Activated CD4-positive, alpha-beta T cell treated with anti-CD3 and anti-CD28 coated beads for 24 hours (primary cell): ENCODE measurements around the gene SLC45A2.
"Not testable (repeated sequence)": the region's sequence is repeated elsewhere in the genome, so short reads cannot be mapped to it uniquely, and the experiment has no call there.

Source experiments
- DNase-seq, 2 donors: peaks; one replicate each; pipeline ENCODE4 v3.0.0-alpha.2; 2020; ENCODE audit warnings: low read depth in 2 of 2

SLC45A2 gene, protein sequence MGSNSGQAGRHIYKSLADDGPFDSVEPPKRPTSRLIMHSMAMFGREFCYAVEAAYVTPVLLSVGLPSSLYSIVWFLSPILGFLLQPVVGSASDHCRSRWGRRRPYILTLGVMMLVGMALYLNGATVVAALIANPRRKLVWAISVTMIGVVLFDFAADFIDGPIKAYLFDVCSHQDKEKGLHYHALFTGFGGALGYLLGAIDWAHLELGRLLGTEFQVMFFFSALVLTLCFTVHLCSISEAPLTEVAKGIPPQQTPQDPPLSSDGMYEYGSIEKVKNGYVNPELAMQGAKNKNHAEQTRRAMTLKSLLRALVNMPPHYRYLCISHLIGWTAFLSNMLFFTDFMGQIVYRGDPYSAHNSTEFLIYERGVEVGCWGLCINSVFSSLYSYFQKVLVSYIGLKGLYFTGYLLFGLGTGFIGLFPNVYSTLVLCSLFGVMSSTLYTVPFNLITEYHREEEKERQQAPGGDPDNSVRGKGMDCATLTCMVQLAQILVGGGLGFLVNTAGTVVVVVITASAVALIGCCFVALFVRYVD

DNA sequence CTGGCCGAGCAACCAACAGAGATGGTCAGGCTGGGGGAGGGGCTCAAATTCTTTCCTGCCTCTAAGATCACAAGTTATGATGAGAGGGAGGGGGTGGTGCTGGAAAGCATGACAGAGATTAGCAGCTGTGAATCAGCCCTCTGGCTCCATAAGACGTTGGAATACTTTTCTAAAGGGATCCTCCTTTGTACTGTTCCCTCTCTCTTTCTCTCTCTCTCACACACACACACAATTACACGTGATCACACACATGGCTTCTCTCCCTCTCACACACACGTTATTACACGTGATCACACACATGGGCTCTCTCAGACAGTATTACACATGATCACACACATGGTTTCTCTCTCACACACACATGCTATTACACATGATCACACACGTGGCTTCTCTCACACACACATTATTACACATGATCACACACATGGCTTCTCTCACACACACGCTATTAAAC lies at the start of gene SLC45A2:
SLC45A2 (minus strand) TSS at position 23 of the 454 bp plus-strand sequence. CDS start 110 bp downstream, outside the sequence.
- no peak for DNase-seq

DNA sequence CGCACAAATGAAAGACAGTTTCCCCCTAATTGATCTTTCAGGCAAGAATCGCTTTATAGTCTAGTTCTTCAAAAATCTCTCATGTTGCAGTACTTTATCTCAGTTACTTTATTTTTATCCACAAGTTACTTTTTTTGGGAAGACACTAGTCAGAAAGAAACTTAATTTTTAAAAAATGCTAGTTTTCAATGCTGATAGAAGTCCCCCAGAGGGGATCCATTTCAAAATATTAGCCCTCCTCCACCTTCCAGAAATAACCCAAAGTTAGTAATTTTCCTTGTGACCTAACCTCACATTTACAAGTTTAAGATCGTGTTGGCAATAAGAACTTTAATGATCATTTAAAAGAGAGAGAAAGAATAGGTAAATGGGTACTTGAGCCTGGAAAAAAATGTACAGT lies 47.5 kb upstream of the SLC45A2 start:
- DNase-seq: no peak

DNA sequence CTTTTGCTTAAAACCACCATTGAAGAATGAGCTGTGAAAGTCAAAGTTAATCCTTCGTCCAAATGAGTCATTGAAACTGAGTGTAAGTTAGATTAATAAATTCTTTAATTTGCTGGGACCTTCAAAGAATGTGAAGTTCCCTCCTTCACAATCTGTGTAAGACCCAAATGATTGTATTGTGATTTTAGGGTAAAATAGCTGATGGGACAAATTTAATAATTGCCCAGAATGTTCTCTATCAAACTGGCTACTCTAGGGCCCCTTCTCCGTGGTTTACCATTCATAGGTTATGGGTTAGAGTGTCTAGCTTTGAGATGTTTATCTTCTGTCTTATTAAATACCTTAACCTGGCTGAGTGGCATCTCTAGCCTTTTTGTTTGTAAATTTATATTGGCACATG lies 46.6 kb upstream of the SLC45A2 start:
- no peak for DNase-seq

DNA sequence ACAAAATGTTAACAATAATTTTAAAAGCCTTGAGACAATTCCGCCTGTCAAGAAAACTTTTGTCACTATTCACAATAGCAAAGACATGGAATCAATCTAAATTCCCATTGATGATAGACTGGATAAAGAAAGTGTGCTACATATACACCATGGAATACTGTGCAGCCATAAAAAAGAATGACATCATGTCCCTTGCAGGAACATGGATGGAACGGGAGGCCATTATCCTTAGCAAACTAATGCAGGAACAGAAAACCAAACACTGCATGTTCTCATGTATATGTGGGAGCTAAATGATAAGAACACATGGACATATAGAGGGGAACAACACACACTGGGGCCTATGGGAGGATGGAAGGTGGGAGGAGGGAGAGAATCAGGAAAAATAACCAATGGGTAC lies 46.1 kb upstream of the SLC45A2 start:
- not testable (repeated sequence) for DNase-seq

DNA sequence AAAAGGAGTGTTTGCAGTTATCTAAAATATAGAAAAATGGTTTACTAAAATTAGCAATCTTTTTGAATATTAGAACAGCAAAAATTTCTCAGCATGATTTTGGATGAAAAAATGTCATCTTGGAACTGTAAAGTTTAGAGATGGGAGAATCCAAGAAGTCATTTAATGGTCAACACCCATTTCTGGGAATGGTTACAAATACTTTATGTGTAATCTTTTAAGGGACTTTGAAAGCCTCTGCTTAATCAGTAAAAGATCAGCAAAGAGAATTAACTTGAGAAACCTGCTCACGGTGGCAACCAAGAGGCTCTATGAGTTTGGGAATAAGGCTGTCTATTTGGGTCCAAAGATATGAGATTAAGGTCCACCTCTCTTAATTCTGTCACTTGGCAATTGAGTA lies 45.6 kb upstream of the SLC45A2 start:
- DNase-seq: no peak

DNA sequence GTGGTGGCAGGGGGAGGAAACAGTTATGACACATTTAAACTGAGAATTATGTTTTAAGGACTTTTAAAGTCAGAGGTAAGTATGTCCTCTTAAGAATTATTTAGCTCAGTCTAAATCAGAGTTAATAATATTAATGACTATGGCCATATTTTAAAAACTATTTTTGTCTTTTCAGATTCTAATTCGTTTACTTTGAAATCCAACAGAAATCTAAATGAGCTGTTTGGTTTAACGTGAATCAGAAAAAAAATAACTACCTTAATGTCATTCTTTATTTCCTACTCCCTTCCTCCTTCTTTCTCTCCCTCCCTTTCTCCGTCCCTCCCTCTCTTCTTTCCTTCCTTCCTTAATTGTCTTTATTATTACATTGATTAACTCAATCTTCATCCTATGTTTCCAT lies 43.9 kb upstream of the SLC45A2 start:
- no peak for DNase-seq

DNA sequence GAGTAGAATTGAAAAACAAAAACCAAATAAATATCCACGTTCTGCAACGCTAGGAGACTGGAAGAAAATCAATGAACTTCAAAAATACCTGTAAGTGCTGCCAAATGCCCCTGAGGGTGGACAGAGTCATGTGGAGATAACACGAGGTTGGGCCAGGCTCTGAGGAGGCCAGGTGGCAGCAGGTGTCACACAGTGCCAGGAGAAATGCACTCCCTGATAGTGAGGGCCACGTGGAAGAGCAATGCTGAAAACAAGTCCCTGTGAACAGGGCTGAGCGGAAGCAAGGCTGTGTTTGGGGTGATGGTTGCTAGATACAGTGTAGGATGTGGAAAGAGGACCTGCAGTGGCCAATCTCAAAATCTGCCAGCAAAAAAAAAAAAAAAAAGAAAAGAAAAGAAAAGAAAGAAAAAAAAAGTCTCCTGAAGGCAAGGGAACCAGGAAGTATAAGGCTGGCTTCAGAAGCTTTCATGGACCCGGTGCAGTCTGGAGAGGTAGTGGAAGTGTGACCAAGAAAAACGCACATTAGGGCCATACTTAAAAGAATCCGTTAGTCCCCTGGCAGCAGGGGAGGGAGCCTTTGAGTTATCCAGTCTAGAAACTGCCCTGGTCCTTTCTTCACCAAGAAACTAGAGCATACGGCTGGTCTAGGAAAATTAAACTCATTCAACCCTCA lies 41.7 kb upstream of the SLC45A2 start:
- DNase-seq: no peak

DNA sequence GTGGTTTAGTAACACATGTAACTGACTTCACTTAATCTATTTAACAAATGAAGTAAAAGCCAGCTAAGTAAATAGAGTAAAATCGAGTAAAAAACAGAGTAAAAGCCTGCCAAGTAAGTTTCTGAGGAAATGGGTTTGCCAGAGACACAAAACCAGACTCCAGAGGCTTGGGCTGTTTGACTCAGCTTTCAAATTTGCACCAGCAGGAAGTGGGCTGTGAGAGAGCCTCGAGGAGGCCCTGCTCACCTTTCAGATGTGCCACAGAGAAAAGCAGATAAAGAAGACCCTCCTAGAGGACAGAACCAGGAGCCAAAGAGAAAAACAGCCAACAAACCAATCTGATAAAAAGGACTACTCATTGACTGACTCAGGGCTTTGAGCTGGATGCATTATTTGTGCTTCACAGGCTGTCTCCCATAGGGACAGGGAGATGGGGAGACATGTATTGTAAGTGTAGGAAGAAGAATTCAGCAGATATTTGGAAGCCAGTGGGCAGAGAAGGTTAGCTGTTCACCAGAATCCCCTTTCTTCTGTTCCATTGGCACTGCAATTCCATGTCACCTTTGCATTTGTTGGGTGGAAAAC lies 37.7 kb upstream of the SLC45A2 start:
- peak in 1 of 2 donors; percentile 9 for DNase-seq

DNA sequence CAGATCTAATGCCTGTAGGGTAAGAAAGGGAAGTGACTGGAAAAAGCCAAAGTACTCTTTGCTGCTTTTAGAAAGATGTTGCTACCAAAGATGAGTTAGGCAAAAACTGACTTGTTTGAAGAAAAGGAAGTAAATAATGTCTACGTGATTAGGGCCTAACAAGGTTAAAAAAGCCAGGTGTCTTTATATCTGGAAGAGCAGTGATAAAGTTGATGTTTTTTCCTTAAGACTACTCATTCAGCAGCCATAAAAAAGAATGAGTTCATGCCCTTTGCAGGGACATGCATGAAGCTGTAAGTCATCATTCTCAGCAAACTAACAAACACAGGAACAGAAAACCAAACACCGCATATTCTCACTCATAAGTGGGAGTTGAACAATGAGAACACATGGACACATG lies 36.8 kb upstream of the SLC45A2 start:
- DNase-seq: no peak

DNA sequence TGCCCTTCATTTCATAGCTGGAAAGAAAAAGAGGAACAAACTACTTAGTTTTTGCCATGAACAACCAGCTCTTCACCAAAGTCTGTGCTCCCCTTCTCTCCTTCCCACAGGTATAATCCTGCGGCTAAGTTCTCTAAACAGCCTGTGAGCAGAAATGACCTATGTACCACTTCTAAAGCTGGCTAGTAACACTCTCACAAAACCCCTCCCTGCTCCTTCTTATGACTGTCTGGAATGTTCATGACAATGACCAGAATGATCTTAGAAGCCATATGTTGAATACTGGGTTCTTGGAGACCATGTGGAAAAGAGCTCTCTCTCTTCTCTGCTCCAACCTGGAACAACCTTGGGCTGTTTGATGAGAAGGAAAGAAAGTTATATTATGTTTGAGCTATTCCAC lies 36.2 kb upstream of the SLC45A2 start:
- DNase-seq: no peak

DNA sequence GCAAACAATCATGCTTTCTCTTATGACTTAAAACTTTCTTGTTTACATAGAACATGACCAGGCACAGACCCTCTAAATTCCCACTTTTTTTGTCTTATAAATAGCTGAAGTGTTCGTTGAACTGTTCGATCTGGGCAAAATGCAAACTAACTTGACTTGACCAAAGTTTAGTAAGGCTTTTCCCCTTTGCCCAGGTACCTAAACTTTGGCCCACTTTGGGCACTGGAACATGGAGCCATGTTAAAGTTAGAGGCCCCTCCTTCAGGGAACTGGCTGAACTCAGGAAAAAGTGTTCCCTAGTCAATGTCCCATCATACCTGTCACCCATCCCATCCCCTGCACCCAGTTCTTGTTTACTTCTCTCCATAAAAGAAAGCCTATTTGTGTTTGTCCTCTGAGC lies 32.8 kb upstream of the SLC45A2 start:
- DNase-seq: no peak

DNA sequence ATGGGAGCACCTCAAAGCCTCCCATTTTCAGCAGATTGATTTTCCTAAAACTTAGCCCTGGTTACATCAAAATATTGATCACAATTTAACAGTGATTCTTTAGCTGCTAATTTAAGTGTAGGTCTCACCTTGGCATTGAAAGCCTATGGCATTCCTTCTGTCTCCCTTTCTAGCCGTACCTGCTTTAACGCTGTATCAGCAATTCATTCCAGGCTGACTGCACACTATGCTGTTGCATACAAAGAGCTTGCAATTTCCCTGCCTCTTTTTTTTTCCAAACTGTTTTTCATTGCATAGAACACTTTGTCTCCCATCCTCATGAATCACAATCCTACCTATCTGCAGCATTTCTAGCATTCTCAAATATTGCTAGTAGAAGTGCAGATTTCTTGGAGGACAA lies 32.3 kb upstream of the SLC45A2 start:
- no peak for DNase-seq

DNA sequence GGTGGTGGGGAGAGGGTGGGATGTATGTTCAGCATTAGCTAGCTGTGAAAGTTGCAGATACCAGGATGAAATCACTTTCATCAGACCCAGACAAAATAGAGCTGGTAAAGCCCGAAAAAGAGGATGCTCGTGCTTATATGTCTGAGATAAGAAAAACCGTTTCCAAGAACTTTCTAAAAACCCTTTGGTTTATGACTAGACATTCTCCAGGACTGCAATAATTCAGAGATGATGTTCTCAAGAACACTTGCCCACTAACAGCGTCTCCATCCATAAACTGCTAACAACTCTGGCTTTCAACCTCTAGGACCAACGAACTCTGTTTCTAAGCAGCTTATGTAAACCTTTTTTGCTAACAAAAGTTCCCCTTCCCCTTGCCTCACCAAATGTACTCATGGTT lies 31.7 kb upstream of the SLC45A2 start:
- no peak for DNase-seq

DNA sequence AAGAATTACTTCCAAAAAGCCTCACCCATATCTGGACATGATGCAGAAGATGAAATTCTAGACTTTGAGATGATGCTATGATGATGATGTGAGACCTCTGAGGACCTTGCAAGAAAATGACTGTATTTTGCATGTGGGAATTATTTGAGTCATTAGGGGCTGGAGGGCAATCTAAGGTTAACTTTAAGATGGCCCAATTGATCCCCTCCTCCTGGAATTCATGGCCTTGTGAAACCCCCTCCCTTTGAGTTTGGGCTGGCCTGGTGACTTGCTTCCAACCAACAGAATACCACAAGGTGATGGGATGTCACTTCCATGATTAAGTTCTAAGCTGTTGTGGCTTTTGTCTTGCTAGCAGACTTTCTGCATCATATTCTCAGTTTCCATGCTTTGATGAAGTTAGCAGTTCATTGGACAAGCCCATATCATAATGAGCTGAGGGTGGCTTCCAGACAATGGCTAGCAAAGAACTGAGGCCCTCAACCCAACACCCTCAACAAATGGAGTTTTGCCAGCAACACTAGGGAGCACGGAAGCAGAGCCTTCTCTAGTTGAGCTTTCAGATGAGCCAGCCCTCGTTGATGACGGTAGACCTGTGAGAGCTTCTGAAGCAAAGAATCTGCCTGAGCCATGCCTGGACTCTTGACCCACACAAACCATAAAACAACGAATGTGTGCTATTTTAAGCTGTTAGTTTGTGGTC lies 30.8 kb upstream of the SLC45A2 start:
- DNase-seq: no peak

DNA sequence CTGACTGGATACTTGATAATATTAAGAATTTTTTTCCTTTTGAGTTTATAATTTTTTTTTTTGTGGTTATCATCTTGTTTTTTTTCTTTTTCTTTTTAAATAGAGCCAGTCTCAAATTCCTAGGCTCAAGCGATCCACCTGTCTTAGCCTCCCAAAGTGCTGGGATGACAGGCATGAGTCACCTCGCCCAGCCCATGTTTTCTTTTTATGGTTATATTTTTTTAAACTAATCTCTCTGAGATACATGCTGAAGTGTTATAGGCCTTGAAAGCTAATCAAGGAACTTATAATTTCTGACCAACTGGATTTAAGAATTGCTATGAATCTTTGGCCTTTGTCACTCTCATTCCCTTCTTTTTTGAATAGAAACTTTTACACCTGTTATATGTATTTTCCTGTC lies 30.1 kb upstream of the SLC45A2 start:
- DNase-seq: no peak

DNA sequence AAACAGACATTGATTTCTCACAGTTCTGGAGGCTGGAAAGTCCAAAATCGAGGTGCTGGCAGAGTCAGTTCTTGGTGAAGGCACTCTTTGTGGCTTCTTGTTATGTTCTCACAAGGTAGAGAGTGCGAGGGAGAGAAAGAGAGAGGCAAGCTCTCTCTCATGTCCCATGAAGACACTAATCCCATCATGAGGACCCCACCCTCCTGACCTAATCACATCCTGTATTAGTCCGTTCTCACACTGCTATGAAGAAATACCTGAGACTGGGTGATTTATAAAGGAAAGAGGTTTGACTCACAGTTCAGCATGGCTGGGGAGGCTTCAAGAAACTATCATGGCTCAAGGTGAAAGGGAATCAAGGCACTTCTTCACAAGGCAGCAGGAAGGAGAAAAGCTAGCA lies 29.1 kb upstream of the SLC45A2 start:
- no peak for DNase-seq

DNA sequence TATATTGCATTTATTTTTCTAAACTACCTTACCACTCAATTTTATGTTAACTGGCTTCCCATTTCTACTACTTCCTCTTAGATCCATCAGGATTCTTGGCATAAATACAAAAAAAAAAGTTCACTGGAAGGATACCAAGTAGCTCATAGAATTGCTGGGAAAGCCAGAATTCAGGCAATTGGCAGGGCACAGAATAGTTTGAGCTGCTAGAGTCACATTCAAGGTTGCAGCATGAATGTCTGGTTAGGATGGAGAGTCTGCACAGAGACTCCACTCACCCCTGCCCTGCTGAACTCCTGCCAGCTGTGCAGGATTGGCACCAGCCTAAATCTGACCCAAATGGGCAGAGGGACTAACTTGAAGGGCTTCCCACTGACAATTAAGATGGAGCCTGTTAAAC lies 28.3 kb upstream of the SLC45A2 start:
- DNase-seq: no peak

DNA sequence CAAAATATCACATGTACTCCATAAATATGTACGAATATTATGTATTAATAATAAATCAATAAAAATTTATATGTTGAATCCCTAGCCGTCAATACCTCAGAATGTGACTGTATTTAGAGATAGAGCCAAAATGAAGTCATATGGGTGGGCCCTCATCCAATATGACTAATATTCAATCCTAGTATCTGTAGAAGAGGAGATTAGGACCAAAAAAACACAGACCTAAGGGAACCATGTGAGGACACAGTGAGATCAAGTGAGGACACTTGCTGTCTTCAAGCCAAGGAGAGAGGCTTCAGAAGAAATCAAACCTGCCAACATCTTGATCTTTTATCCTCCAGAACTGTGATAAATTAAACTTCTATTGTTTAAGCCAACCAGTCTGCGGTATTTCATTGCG lies 27.0 kb upstream of the SLC45A2 start:
- no peak for DNase-seq

DNA sequence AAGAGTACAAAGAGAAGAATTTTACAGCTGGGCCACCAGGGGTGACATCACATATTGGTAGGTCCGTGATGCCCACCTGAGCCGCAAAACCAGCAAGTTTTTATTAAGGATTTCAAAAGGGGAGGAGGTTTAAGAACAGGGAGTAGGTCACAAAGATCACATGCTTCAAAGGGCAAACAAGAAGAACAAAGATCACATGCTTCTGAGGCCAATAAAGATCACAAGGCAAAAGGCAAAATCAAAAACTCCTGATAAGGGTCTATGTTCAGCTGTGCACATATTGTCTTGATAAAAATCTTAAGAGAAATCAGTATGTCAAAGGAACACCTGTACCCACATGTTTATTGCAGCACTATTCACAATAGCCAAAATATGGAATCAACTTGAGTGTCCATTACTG lies 25.7 kb upstream of the SLC45A2 start:
- not testable (repeated sequence) for DNase-seq

DNA sequence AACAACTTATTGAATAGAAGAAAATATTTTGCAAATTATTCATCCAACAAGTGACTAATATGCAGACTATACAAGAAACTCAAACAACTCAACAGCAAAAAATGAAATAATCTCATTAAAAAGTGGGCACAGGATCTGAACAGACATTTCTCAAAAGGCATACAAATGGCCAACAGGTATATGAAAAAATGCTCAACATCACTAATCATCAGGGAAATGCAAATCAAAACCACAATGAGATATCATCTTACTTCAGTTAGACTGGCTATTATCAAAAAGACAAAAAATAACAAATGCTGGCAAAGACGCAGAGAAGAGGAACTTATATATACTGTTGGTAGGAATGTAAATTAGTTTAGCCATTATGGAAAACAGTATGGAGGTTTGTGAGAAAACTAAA lies 25.1 kb upstream of the SLC45A2 start:
- no peak for DNase-seq

DNA sequence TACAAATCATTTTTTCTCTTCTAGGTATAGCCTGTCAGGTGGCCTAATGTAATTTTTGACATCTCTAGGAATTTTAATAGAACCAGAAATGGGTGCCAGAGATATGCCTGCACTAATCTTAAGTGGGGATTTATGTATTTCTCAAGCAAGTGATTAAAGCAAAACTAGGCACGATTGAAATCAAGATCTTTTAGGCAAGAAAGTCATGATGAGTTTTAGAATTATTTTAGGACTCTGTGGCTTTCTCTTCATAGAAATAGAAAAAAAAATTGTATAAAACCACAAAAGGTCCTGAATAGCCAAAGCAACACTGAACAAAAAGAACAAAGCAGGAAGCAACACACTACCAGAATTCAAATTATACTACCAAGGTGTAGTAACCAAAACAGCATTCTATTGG lies 24.3 kb upstream of the SLC45A2 start:
- no peak for DNase-seq
